HG02943 (cell line): ENCODE measurements around the gene BPI.
"Not testable (repeated sequence)": the region's sequence is repeated elsewhere in the genome, so short reads cannot be mapped to it uniquely, and the experiment has no call there.

Experiments used
- ATAC-seq: cut with Tn5 transposase; IDR thresholded peaks from one replicate; pipeline ENCODE4 v1.9.1; 2021; ENCODE audit warnings: mild to moderate bottlenecking, low read depth, moderate library complexity; ENCODE audit not compliant: unreplicated experiment

BPI gene

GRCh38 chr20:38354227-38354626 lies 50.3 kb downstream of the BPI start:
- ATAC-seq = no peak

DNA sequence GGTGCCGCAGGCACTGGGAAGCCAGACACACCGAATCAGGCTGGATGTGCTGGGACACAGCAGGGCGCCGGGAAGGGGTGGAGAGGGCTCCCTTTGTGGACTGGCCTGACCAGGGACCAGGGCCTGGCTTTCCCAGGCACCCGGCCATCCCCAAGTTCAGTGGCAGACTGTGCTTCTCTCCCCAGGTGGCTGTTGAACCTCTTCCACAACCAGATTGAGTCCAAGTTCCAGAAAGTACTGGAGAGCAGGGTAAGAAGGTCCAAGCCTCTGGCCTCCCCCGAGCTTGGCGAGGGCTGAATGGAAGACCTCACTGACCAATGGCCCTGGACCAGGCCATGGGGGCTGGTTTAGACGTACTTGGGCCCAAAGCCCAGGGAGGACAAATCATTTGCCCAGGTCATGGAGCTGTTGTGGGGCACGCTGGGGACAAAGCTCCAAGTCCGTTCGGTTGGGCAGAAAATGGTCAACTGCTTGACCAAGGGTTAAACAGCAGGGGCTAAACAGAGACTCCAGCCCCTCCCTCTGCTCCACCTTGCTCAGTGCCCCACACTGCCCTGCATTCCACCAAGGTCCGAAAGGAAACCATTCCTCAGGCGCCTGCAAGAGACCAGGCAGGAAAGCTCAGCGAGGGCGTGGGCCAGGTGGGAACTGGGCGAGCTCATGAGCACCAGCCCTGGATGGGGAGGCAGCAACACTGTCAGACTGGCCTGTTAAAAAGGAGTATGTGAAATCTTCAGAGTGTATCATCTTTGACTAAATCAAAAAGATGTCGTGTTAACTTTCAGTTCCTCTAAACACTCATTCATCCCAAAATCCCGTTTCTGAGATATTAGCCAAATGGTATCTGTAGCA lies 51.4 kb downstream of the BPI start:
- no peak for ATAC-seq

DNA sequence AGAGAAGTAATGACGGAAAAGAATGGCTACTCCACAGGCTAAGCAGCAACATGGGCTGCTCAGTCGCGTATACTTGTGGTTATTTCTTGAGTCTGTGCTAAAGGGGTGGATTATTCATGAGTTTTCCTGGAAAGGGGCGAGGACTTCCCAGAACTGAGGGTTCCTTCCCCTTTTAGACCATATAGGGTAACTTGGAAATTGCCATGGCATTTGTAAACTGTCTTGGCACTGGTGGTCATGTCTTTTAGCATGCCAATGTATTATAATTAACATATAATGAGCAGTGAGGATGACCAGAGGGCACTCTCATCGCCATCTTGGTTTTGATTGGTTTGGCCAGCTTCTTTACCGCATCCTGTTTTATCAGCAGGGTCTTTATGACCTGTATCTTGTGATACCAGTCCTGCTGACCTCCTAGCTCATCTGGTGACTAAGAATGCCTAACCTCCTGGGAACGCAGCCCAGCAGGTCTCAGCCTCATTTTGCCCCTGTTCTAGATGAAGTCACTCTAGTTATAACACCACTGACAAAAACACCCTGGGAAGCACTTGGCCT lies 53.8 kb downstream of the BPI start:
- no peak for ATAC-seq

DNA sequence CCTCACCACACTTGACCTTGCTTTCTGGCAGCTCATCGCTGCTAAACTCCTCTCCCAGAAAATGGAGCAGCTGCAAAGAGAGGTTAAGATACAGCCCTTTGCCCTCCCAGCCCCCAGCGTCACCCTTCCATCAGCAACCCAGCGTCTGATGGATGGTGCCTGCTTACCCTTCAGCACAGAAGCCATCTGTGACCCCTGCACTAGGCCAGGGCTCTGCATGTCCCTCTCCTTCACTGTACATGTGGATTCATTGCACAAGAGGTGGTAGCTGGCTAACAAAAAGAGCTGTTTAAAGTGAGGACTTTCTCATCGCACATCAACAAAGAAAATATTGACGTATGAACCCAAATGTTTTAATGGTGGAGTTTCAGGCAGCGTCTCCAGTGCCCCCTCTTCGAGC lies 54.6 kb downstream of the BPI start:
- no peak for ATAC-seq

DNA sequence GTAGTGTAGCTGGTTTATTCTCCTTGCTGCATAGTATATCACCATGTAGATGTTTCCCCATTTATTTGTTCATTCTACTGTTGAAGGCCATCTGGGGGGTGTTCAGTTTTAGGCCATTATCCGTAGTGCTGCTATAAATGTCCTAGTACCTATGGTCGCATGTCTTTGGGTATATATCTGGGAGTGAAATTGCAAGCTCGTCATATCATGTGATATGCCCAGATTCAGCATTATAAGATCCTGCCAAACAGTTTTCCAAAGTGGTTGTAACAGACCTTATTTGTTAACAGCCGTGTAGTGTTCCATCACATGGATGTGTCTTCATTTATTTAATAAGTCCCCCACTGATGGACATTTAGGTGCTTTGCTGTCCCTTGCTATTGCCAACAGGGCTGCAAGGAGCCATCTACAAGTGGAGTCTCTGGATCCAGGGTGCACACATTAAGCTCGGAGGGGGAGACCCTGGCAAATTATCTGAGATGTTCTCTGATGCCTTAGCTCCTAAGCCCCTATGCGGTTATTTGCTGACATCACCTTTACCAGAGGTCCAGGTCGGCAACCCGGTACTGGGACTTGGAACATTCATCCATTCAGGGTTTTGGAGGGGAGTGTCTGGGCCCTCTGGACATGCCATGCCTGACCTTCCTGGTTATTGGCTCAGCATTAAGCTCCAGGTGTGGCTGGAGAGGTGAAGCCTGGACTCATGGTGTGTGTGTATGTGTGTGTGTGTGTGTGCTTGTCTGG lies 59.2 kb downstream of the BPI start:
- no peak for ATAC-seq

DNA sequence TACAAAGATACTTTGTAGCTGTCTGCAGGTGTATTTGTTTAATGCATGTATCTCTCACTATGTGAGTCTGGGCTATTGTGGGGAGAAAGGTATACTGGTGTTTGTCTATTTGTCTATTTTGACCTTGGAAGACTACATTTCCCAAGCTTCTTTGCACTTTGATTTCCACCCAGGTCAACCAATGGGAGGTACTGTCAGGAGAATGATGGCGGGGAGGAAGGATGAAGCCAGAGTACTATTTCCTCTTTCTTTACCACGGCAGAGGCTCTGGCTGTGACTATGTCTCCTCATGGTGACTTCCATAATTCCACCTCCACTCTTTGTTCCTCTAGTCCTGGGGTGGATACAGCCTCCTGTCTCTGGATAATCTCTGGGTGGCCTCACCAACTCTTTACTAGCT lies 65.4 kb downstream of the BPI start:
- ATAC-seq = no peak

- ATAC-seq = no peak
Observed at GRCh38 chr20:38372806-38373205, 68.8 kb downstream of the BPI start.

- no peak for ATAC-seq
Observed at GRCh38 chr20:38373231-38373867, 69.4 kb downstream of the BPI start.

GRCh38 chr20:38373898-38374297 lies 69.9 kb downstream of the BPI start:
- ATAC-seq = no peak

DNA sequence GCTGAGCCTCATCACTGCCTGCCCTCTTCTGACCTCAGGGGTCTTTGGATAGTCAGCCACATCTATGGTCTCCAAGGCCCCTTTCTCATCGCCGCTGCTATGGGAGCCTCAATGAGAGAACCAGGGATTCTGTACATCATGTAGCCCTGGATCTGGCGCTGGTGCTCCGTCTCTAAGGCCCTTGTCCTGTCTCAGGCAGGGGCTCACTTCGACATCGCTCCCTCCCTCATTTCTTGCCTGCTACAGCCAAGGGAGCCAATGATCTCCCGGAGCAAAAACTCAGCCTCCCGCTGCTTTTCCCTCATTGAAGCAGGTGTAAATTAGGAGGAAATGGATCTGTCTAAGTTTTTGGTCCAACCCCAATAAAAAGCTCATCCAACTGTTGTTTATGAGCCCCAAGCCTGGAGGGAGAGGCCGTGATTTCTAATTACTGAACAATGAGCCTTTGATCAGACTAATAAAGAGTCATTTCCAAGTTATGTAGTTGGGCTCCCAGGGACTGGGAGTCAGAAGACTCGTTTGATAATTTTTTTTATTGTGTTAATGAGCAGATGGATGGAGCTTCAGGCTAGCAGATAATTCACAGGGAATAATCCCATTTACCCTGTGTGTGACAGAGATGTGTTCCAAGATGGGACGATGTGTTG lies 73.2 kb downstream of the BPI start:
- no peak for ATAC-seq

- not testable (repeated sequence) for ATAC-seq
Observed at GRCh38 chr20:38377838-38378237, 73.9 kb downstream of the BPI start.

- ATAC-seq = no peak
Observed at GRCh38 chr20:38383147-38383546, 79.2 kb downstream of the BPI start.

DNA sequence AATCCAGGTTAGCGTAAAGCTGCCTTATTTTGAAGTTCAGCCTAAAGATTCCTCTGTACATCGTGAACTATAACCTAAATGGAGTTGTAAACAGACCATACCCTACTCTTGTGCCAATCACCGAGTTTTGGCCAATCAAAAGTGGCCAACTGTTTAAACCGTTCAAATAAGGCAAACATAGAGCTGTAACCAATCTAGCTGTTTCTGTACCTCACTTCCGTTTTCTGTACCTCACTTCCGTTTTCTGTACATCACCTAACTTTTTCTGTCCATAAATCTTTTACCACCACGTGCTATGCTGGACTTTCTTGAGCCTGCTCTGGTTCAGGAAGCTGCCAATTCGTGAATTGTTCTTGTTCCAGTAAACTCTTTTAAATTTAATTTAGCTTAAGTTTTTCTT lies 82.0 kb downstream of the BPI start:
- ATAC-seq = no peak

GRCh38 chr20:38386851-38387250 lies 82.9 kb downstream of the BPI start:
- no peak for ATAC-seq
